DOHH2 (cell line): ENCODE results near the gene VPS37D.

Source experiments
- H3F3A ChIP-seq: fragments of 200-600 bp; sonication (generic), shearing (Covaris generic); 2 replicates; pipeline ENCODE4 v1.6.0; 2016; ENCODE audit warnings: antibody characterized with exemption, mild to moderate bottlenecking; ENCODE audit not compliant: control insufficient read depth, insufficient read depth
- H3K27ac ChIP-seq: fragments of 200-600 bp; sonication (generic); 2 replicates; pipeline ENCODE4 v1.5.1; 2014; ENCODE audit warnings: low read depth, mild to moderate bottlenecking, low read length, moderate library complexity
- H3K27me3 ChIP-seq: fragments of 200-600 bp; sonication (generic); 2 replicates; pipeline ENCODE4 v1.6.1; 2014; ENCODE audit warnings: mild to moderate bottlenecking, low read length, mixed read lengths; ENCODE audit not compliant: control insufficient read depth
- H3K36me3 ChIP-seq: fragments of 200-600 bp; sonication (generic); 2 replicates; pipeline ENCODE4 v1.6.1; 2014; ENCODE audit warnings: mild to moderate bottlenecking, low read length, moderate library complexity, mixed read lengths; ENCODE audit not compliant: control insufficient read depth
- H3K4me1 ChIP-seq: fragments of 200-600 bp; sonication (generic); 2 replicates; pipeline ENCODE4 v1.6.1; 2014; ENCODE audit warnings: mild to moderate bottlenecking, low read length, mixed read lengths; ENCODE audit not compliant: control insufficient read depth
- H3K4me2 ChIP-seq: fragments of 200-600 bp; sonication (generic); 2 replicates; pipeline ENCODE4 v1.6.0; 2014; ENCODE audit warnings: mild to moderate bottlenecking, low read length, moderate library complexity
- H3K4me3 ChIP-seq: fragments of 200-600 bp; sonication (generic); 2 replicates; pipeline ENCODE4 v1.5.1; 2014; ENCODE audit warnings: mild to moderate bottlenecking, low read length, mixed read lengths
- H3K79me2 ChIP-seq: fragments of 200-600 bp; sonication (generic); 2 replicates; pipeline ENCODE4 v1.6.1; 2014; ENCODE audit warnings: mild to moderate bottlenecking, low read length, mixed read lengths; ENCODE audit not compliant: control insufficient read depth
- H3K9me2 ChIP-seq: fragments of 200-600 bp; sonication (generic); replicated peaks from 2 replicates; pipeline ENCODE4 v1.6.1; 2014; ENCODE audit warnings: mild to moderate bottlenecking, low read length, mixed read lengths; ENCODE audit not compliant: control insufficient read depth
- H3K9me3 ChIP-seq: fragments of 200-600 bp; sonication (generic); 2 replicates; pipeline ENCODE4 v1.6.1; 2014; ENCODE audit warnings: antibody characterized with exemption, low read length, mixed read lengths; ENCODE audit not compliant: control insufficient read depth, insufficient read depth
- H4K20me1 ChIP-seq: fragments of 200-600 bp; sonication (generic); 2 replicates; pipeline ENCODE4 v1.6.0; 2014; ENCODE audit warnings: low read depth, mild to moderate bottlenecking, antibody characterized with exemption, low read length, moderate library complexity; ENCODE audit not compliant: control insufficient read depth, insufficient read depth
- EZH2phosphoT487 ChIP-seq: fragments of 200-600 bp; sonication (generic); IDR thresholded peaks from 2 replicates; pipeline ENCODE4 v1.6.1; 2017; ENCODE audit warnings: borderline replicate concordance, mild to moderate bottlenecking, antibody characterized with exemption, low read length, moderate library complexity, mixed read lengths
- TF ChIP-seq, protein P1 (sequence below): fragments of 200-600 bp; sonication (generic); IDR thresholded peaks from one replicate; pipeline ENCODE4 v1.5.1; 2014; ENCODE audit warnings: antibody characterized with exemption, mild to moderate bottlenecking, low read depth, low read length; ENCODE audit not compliant: poor library complexity, severe bottlenecking

VPS37D gene

DNA sequence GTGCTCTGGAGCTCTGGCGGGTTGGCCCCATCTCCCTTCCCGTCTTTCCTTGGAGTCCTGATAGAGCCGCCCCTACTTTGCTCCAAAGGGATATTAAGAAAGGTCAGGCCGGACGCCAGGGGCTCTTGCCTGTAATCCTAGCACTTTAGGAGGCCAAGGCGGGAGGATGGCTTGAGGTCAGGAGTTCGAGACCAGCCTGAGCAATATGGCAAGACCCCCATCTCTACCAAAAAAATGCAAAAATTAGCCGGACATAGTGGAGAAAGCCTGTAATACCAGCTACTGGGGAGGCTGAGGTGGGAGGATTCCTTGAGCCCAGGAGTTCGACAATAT lies 43.0 kb upstream of the VPS37D start:
- Histone ChIP-seq H4K20me1 (no peaks in the 10 kb centered on the region), H3F3A (no peaks in the 10 kb centered on the region), H3K9me2 (no peaks in the 10 kb centered on the region), H3K4me1 (no peaks in the 10 kb centered on the region), H3K4me3 (no peak overlapping the region), H3K27me3 (peaks cover 27% of the 10 kb centered on the region), H3K27ac (no peak overlapping the region), H3K36me3 (no peaks in the 10 kb centered on the region), H3K4me2 (no peak overlapping the region), H3K9me3 (no peaks in the 10 kb centered on the region), H3K79me2 (no peaks in the 10 kb centered on the region)
- TF ChIP-seq, protein P1, sequence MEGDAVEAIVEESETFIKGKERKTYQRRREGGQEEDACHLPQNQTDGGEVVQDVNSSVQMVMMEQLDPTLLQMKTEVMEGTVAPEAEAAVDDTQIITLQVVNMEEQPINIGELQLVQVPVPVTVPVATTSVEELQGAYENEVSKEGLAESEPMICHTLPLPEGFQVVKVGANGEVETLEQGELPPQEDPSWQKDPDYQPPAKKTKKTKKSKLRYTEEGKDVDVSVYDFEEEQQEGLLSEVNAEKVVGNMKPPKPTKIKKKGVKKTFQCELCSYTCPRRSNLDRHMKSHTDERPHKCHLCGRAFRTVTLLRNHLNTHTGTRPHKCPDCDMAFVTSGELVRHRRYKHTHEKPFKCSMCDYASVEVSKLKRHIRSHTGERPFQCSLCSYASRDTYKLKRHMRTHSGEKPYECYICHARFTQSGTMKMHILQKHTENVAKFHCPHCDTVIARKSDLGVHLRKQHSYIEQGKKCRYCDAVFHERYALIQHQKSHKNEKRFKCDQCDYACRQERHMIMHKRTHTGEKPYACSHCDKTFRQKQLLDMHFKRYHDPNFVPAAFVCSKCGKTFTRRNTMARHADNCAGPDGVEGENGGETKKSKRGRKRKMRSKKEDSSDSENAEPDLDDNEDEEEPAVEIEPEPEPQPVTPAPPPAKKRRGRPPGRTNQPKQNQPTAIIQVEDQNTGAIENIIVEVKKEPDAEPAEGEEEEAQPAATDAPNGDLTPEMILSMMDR, result no peak
- no peak for TF ChIP-seq EZH2phosphoT487

DNA sequence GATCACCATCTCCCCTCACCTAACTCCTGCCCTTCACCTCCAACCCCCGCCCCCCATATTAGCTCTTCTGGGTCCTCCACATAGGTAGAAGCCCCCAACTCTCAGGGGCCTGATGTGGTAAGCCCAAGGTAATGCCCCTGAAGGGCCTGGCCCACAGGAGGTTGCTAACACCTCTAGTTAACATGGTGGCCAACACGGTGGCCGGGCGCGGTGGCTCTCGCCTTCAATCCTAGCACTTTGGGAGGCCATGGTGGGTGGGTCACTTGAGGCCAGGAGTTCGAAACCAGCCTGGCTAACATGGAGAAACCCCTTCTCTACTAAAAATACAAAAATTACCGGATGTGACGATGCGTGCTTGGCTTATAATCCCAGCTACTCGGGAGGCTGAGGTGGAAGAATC lies 42.4 kb upstream of the VPS37D start:
- Histone ChIP-seq H3K27me3 (peaks cover 27% of the 10 kb centered on the region), H3K4me1 (no peaks in the 10 kb centered on the region)

DNA sequence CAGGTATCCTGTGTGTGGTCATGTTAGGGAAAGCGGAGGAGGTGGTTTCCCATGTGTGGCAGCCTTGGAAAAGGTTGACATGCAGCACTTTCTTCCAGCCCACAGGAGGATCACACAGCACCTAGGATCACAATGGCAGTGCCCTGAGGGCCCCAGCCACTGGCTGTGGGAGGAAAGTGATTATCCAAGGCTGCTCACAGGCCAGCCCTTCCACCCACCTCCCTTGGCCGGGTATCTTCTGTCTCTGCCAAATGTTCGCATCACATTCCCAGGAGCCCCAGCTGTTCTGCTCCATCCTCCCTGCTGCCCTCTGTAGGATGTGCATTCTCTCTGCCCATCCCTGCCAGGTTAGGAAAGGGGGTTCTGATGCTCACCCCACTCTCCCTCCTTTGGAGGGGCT lies 40.8 kb upstream of the VPS37D start:
- Histone ChIP-seq H3K9me3 (no peaks in the 10 kb centered on the region), H3K4me2 (no peak overlapping the region), H3K36me3 (no peaks in the 10 kb centered on the region), H3K9me2 (no peaks in the 10 kb centered on the region), H3K79me2 (no peaks in the 10 kb centered on the region), H3K4me3 (no peak overlapping the region), H4K20me1 (no peaks in the 10 kb centered on the region), H3K4me1 (no peaks in the 10 kb centered on the region), H3K27ac (no peak overlapping the region), H3F3A (no peaks in the 10 kb centered on the region), H3K27me3 (peaks cover 27% of the 10 kb centered on the region)
- no peak for TF ChIP-seq EZH2phosphoT487
- TF ChIP-seq, protein P1, result no peak

More for the DNA sequence above, 42.4 kb upstream of the VPS37D start:
- H3K9me2 ChIP-seq, result no peaks in the 10 kb centered on the region
- no peaks in the 10 kb centered on the region for H3K36me3 ChIP-seq
- H3K9me3 ChIP-seq, result no peaks in the 10 kb centered on the region
- no peaks in the 10 kb centered on the region for H3K79me2 ChIP-seq
- H3K4me2 ChIP-seq, result no peak overlapping the region
- no peaks in the 10 kb centered on the region for H3F3A ChIP-seq
- TF ChIP-seq, protein P1, result no peak
- no peak for TF ChIP-seq EZH2phosphoT487
- H3K4me3 ChIP-seq, result no peak overlapping the region
- H3K27ac ChIP-seq, result no peak overlapping the region
- no peaks in the 10 kb centered on the region for H4K20me1 ChIP-seq

DNA sequence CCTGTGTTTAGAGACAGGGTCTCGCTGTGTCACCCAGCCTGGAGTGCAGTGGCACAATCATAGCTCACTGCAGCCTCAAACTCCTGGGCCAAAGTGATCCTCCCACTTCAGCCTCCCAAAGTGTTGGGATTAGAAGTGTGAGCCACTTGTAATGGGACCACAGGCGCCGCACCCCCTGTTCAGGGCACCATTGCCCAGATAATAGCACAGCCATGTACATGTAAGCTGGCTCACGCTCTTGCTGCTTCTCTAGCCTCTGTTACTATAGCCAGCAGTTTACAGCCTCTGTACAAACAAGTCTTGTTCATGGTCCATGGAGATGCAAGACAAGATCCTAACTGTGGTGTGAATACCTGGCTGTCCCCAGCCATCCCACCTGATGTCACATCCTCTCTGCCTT lies 39.1 kb upstream of the VPS37D start:
- Histone ChIP-seq H3K27me3 (peaks cover 22% of the 10 kb centered on the region), H3K9me3 (no peaks in the 10 kb centered on the region), H3K4me2 (no peak overlapping the region), H3K36me3 (no peaks in the 10 kb centered on the region), H3F3A (no peaks in the 10 kb centered on the region), H3K9me2 (no peaks in the 10 kb centered on the region), H3K4me3 (no peak overlapping the region), H3K27ac (no peak overlapping the region), H3K79me2 (no peaks in the 10 kb centered on the region), H4K20me1 (no peaks in the 10 kb centered on the region), H3K4me1 (no peaks in the 10 kb centered on the region)
- no peak for TF ChIP-seq EZH2phosphoT487
- TF ChIP-seq, protein P1, result no peak
